Mucosa of descending colon (tissue), 3 donors: Measurements from ENCODE around the gene RFX2. TPM values are rescaled to one million over a fixed set of nuclear protein-coding genes. Genes with fewer than 3 reads are reported as not detected.

Experiments used
- ATAC-seq: fragments of 200-7000 bp; cut with Tn5 transposase; one replicate; pipeline ENCODE4 v1.9.1; 2020; ENCODE audit warnings: mild to moderate bottlenecking, moderate library complexity
- DNase-seq, 3 donors: peaks; one replicate each; pipeline ENCODE4 v3.0.0-alpha.2; 2020
- H3K36me3 ChIP-seq: fragments of 200-600 bp; one replicate; pipeline ENCODE4 v1.8.0; 2021; ENCODE audit warnings: low read depth, mild to moderate bottlenecking
- H3K4me1 ChIP-seq: fragments of 200-600 bp; one replicate; pipeline ENCODE4 v1.8.0; 2021; ENCODE audit warnings: low read depth, mild to moderate bottlenecking
- H3K4me3 ChIP-seq: fragments of 200-600 bp; one replicate; pipeline ENCODE4 v1.8.0; 2021; ENCODE audit warnings: mild to moderate bottlenecking
- H3K9me3 ChIP-seq: fragments of 200-600 bp; one replicate; pipeline ENCODE4 v1.8.0; 2021; ENCODE audit warnings: mild to moderate bottlenecking
- CTCF ChIP-seq: fragments of 200-600 bp; IDR thresholded peaks from one replicate; pipeline ENCODE4 v1.8.0; 2022; ENCODE audit warnings: antibody characterized with exemption, mild to moderate bottlenecking
- intact Hi-C, 2 donors: fragments of 100-400 bp; cut with DNase I in 1 of 2; cut with micrococcal nuclease in 1 of 2; formaldehyde crosslinking; loops; one replicate each; pipeline versions ENCODE4 v1.11.0 to v1.11.1; 2022; cut with DNase I, micrococcal nuclease
- total RNA-seq, 3 donors: library from RNA; stranded (reverse); fragmentation: NEBNext Ultra II Directional in 2 of 3; extraction: Animal tissue kit (Norgen Biotek cat#: 25700) in 2 of 3; gene quantifications; one replicate each; pipeline versions ENCODE4 v1.2.1 to v1.2.4, GENCODE V29; 2021 to 2023
- donor health status: DM: no; HTN: no; CAD: no; lungs with moderate emphysema.
- donor health status: DM: no; HTN: no; CAD: no.
- donor health status: DM: no; HTN: yes; CAD: no.

Gene RFX2
- total RNA-seq, 3 donors from 2014 or later: 5.6 to 14.6 (median 7.2) TPM

GRCh38 chr19:6018786-6019185 lies 91.5 kb downstream of the RFX2 start:
- DNase-seq (peak in 1 of 3 donors; percentile 40), ATAC-seq (no peak)
- no peak for TF ChIP-seq CTCF
- Histone ChIP-seq H3K9me3 (no peaks in the 10 kb centered on the region), H3K4me3 (no peak overlapping the region), H3K36me3 (no peaks in the 10 kb centered on the region), H3K4me1 (no peaks in the 10 kb centered on the region)
- intact Hi-C loops: no loop called here

GRCh38 chr19:6017576-6017975 lies 92.7 kb downstream of the RFX2 start:
- no peaks in the 10 kb centered on the region for H3K9me3 ChIP-seq
- no peaks in the 10 kb centered on the region for H3K36me3 ChIP-seq
- no peak for TF ChIP-seq CTCF
- ATAC-seq: no peak
- no peak overlapping the region for H3K4me3 ChIP-seq
- intact Hi-C loops: no loop called here
- no peaks in the 10 kb centered on the region for H3K4me1 ChIP-seq
- peak in 1 of 3 donors; percentile 30 for DNase-seq

- Histone ChIP-seq H3K9me3 (no peaks in the 10 kb centered on the region), H3K36me3 (no peaks in the 10 kb centered on the region), H3K4me1 (no peaks in the 10 kb centered on the region), H3K4me3 (no peak overlapping the region)
- ATAC-seq (no peak), DNase-seq (peak in 1 of 3 donors; percentile 13)
- TF ChIP-seq CTCF: no peak
- intact Hi-C loops: no loop called here
Measured at GRCh38 chr19:6015841-6016545, 94.3 kb downstream of the RFX2 start.

GRCh38 chr19:6014551-6015135 lies 95.7 kb downstream of the RFX2 start:
- Histone ChIP-seq H3K4me1 (no peaks in the 10 kb centered on the region), H3K9me3 (no peaks in the 10 kb centered on the region), H3K4me3 (no peak overlapping the region), H3K36me3 (no peaks in the 10 kb centered on the region)
- peak in 1 of 3 donors; percentile 20 for DNase-seq
- ATAC-seq: no peak
- intact Hi-C loops: no loop called here
- no peak for TF ChIP-seq CTCF

GRCh38 chr19:6012426-6013170 lies 97.7 kb downstream of the RFX2 start:
- ATAC-seq: no peak
- DNase-seq: no peak
- intact Hi-C loops: no loop called here
- H3K36me3 ChIP-seq: no peaks in the 10 kb centered on the region
- H3K4me3 ChIP-seq: no peak overlapping the region
- H3K9me3 ChIP-seq: no peaks in the 10 kb centered on the region
- TF ChIP-seq CTCF: no peak
- no peaks in the 10 kb centered on the region for H3K4me1 ChIP-seq
